Prostate gland (tissue), 2 donors: ENCODE measurements around the gene SLFN12L. TPM values are rescaled to one million over a fixed set of nuclear protein-coding genes. Genes with fewer than 3 reads are reported as not detected.

Experiments
- DNase-seq: peaks from one replicate; pipeline ENCODE4 v3.0.0-alpha.2; 2019; ENCODE audit warnings: low spot score
- H3K27ac ChIP-seq, 2 donors: fragments of 200-600 bp; sonication (generic); 2 replicates each; pipeline ENCODE4 v1.5.1; 2017 to 2019
- H3K27me3 ChIP-seq: fragments of 200-600 bp; sonication (generic); replicated peaks from 2 replicates; pipeline ENCODE4 v1.5.1; 2019; ENCODE audit not compliant: insufficient read depth
- H3K36me3 ChIP-seq, 2 donors: fragments of 200-600 bp; sonication (generic); 1 replicate in 1 of 2; 2 replicates in 1 of 2; pipeline versions ENCODE4 v1.5.1 to v1.8.1; 2017 to 2019
- H3K4me1 ChIP-seq: fragments of 200-600 bp; sonication (generic); replicated peaks from 2 replicates; pipeline ENCODE4 v1.5.1; 2019
- H3K4me3 ChIP-seq, 2 donors: fragments of 200-600 bp; sonication (generic); 2 replicates each; pipeline ENCODE4 v1.5.1; 2017 to 2019
- H3K9me3 ChIP-seq: fragments of 200-600 bp; sonication (generic); 2 replicates; pipeline ENCODE4 v1.5.1; 2017
- POLR2A ChIP-seq: fragments of 450-650 bp; IDR thresholded peaks from one replicate; pipeline ENCODE4 v1.6.1; 2016; ENCODE audit warnings: antibody characterized with exemption, mild to moderate bottlenecking
- POLR2AphosphoS5 ChIP-seq: sonication (generic); formaldehyde crosslinking; IDR thresholded peaks from one replicate; pipeline ENCODE4 v1.6.1; 2017; ENCODE audit warnings: antibody characterized with exemption
- WGBS: methylation state at CpG from one replicate; pipeline ENCODE4 v1.1.5; 2018; 5-methylcytosine and 5-hydroxymethylcytosine counted together
- intact Hi-C: fragments of 100-400 bp; cut with DNase I; formaldehyde crosslinking; loops from one replicate; pipeline ENCODE4 v1.14.2; 2022
- total RNA-seq, 2 donors: library from RNA; depleted of rRNA; stranded (reverse); fragments of >200 nt; gene quantifications; one replicate each; pipeline ENCODE4 v1.1.0, GENCODE V29; 2016
- TF ChIP-seq, protein P1 (sequence below), 4 experiments: fragments of 200-600 bp in 2 of 4; fragments of 450-650 bp in 2 of 4; sonication (generic) in 2 of 4; IDR thresholded peaks; 1 replicate in 3 of 4; 2 replicates in 1 of 4; pipeline ENCODE4 v1.5.1; 2016 to 2019; ENCODE audit warnings: antibody characterized with exemption in 4 of 4, mild to moderate bottlenecking in 2 of 4, moderate library complexity in 2 of 4

The SLFN12L gene
- 1 to 10 TPM in 1 of 2 donors, under 1 TPM in 1; 0.23 to 1.2 TPM for total RNA-seq

DNA sequence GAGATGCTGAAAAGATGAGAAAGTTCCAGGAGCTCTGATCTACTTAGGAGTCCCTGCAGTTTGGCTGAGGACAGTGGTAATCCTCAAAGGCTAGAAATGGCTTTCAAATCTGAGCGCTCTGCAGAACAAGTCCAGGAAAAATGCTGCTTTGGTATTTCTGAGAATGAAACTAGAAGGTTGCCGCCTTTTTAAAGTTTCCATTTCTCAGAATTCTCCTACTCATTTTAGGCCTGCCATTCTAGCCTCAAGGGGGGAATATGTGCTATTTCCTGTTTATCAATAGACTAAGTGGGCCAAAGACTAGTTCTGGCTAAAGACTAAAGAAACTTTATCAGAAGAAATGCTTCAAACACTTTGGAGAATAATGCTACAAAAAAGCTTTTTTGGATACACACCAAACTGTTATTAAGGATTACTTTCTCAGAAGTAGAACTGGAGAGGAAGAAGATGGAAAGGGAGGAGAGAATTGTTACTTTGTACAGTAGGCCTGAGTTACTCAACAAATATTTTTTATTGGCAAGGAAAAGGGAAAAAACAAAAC lies at the start of gene SLFN12L:
TSS of gene SLFN12L (minus strand) at position 78 of the 541 bp plus-strand sequence. CDS start 15,314 bp downstream, outside the sequence.
- H3K4me1 ChIP-seq: no peaks in the 10 kb centered on the region
- H3K4me3 ChIP-seq: no peak within 1 kb of the TSS
- DNase-seq: no peak
- H3K27ac ChIP-seq: no peak within 1 kb of the TSS
- no peaks in the 10 kb centered on the region for H3K27me3 ChIP-seq
- intact Hi-C loops: loop anchor here (2.0 kb wide), 1 partner anchor 225 kb away; no protein-coding TSS in a partner anchor
- TF ChIP-seq POLR2AphosphoS5 (no peak), POLR2A (no peak)
- TF ChIP-seq, protein P1, sequence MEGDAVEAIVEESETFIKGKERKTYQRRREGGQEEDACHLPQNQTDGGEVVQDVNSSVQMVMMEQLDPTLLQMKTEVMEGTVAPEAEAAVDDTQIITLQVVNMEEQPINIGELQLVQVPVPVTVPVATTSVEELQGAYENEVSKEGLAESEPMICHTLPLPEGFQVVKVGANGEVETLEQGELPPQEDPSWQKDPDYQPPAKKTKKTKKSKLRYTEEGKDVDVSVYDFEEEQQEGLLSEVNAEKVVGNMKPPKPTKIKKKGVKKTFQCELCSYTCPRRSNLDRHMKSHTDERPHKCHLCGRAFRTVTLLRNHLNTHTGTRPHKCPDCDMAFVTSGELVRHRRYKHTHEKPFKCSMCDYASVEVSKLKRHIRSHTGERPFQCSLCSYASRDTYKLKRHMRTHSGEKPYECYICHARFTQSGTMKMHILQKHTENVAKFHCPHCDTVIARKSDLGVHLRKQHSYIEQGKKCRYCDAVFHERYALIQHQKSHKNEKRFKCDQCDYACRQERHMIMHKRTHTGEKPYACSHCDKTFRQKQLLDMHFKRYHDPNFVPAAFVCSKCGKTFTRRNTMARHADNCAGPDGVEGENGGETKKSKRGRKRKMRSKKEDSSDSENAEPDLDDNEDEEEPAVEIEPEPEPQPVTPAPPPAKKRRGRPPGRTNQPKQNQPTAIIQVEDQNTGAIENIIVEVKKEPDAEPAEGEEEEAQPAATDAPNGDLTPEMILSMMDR (IDR thresholded peaks at IDR 0.05): no peak
- no peaks in the 10 kb centered on the region for H3K36me3 ChIP-seq
- 65% methylated on average over 2 of the region's 2 CpGs for WGBS
- no peaks in the 10 kb centered on the region for H3K9me3 ChIP-seq

DNA sequence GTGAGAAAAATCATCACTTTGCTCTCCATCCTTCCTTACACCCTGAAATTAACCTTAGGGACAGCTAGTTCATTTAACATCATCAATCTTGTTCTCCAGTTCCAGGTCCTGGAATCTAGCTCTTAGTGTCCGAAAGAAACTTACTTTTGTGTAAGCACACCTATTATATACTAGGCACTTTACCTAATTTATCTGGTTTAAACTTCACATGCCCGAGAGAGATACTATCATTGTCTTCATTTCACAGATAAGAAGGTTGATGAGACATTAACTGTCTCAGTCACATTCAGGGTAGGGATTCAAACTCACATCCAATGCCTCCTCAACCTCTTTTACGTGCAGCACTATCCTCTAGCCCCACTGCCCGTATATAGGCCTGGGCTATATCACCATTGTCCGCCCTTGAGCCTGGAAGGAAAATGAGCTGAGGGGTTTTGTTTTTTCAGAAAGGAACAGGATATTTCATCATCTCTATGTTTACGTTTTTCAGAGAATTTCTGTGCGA lies 49.1 kb upstream of the SLFN12L start:
- WGBS: 24% methylated on average over 7 of the region's 7 CpGs
- Histone ChIP-seq H3K9me3 (no peaks in the 10 kb centered on the region), H3K27me3 (no peaks in the 10 kb centered on the region), H3K27ac (peak overlapping the region; percentile 84 to 91), H3K4me3 (peak overlapping the region; percentile 78 to 84), H3K36me3 (no peaks in the 10 kb centered on the region), H3K4me1 (peaks cover 7% of the 10 kb centered on the region)
- no peak for TF ChIP-seq POLR2A
- TF ChIP-seq, protein P1 (IDR thresholded peaks at IDR 0.05): no peak
- no peak for TF ChIP-seq POLR2AphosphoS5
- no peak for DNase-seq
- intact Hi-C loops: loop anchor here (1.0 kb wide), 1 partner anchor 8 kb away; the partner anchor contains the start of gene PEX12

DNA sequence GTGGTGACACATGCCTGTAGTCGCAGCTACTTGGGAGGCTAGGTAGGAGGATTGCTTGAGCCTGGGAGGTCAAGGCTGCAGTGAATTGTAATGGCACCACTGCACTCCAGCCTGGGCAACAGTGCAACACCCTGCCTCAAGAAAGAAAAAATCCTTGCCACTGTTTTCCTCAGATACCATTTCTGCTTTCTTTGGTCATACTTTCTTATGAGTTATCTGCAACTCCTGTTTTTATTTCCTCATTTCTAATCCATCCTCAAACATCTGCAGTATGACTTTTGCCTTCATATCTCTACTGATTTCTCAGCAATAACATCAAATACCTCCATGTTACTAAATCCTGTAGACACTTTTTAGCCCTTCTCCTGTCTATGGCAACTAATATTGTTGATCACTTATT lies 46.6 kb upstream of the SLFN12L start:
- H3K27me3 ChIP-seq: no peaks in the 10 kb centered on the region
- no peak overlapping the region for H3K4me3 ChIP-seq
- no peak overlapping the region for H3K27ac ChIP-seq
- H3K9me3 ChIP-seq: no peaks in the 10 kb centered on the region
- H3K36me3 ChIP-seq: no peaks in the 10 kb centered on the region
- DNase-seq: no peak
- intact Hi-C loops: no loop called here
- 73% methylated on average over 1 of the region's 1 CpG for WGBS
- no peak for TF ChIP-seq POLR2AphosphoS5
- peaks cover 2% of the 10 kb centered on the region for H3K4me1 ChIP-seq

DNA sequence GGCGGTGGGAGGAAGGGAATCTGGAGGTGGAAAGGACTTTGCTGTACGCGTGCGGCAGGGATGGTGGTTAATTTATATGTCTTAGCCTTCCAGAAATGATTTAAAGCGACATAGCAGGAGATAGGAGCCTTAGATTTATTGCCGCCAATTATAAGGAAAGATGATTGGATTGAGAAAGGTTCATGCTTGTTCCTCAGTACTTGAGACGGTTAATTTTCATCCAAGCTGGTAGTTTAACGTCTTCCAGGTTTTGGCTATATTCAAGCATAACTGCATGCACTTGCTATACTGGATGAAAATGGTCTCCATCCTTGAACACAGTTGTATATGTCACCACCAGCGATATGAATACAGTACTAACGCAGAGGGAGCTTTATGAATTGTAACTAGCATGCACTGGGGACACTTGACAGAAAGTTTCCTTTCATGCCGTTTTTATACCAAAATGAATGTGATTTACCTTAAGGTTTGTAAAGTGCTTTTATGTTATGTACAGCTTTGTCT lies 41.5 kb upstream of the SLFN12L start:
- Histone ChIP-seq H3K4me1 (no peaks in the 10 kb centered on the region), H3K4me3 (peak overlapping the region; percentile 57 to 58), H3K36me3 (no peaks in the 10 kb centered on the region), H3K27me3 (no peaks in the 10 kb centered on the region), H3K27ac (peak overlapping the region; percentile 73 to 79), H3K9me3 (no peaks in the 10 kb centered on the region)
- DNase-seq: no peak
- intact Hi-C loops: loop anchor here (1.0 to 5.0 kb wide), 2 partner anchors 8 to 1322 kb away; partner anchors contain the start of genes AP2B1 and CCL2
- WGBS: 2% methylated on average over 11 of the region's 11 CpGs
- no peak for TF ChIP-seq POLR2AphosphoS5
- TF ChIP-seq POLR2A: no peak
- TF ChIP-seq, protein P1 (IDR thresholded peaks at IDR 0.05): no peak

DNA sequence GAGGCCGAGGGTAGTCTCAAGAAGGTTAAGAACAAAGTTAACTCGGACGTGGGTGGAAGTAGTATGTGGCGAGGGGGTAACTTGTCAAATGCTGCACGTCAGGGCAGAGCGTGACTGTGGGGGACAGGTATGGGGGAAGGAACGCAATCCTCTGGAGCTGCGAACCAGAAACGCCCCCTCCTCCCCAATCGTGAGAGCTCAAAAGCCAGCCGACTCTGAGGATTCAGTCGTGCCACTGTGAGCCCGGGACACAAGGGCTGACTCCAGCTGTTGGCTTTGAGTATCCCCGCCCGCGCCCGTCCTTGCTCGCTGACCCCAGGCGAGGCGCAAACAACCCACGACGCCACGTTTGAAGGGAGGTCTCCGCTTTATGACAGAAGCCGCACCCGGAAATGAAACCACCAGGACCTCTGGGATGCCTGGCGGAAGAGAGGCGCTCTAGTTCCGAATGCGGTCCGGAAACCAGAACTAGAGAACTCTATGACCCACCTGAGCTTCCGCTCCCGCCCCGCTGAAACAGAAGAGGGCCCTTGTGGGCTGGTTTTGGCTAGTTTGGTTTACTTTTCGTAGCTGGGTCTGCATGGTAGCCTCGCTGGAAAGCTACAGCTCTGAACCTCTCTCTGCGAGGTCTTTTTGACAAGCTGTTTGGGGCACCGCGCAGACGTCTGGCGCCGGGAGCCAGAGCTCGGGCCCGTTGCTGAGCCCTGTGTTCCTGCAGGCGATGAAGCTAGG lies 40.9 kb upstream of the SLFN12L start, which contains the start of gene PEX12:
TSS of gene PEX12 (minus strand) at position 375 of the 732 bp plus-strand sequence. CDS start 550 bp downstream, outside the sequence.
- H3K27me3 ChIP-seq: no peaks in the 10 kb centered on the region

More for the DNA sequence above, 40.9 kb upstream of the SLFN12L start, which contains the start of gene PEX12:
- H3K9me3 ChIP-seq: no peaks in the 10 kb centered on the region
- peak within 1 kb of the TSS; percentile 73 to 79 for H3K27ac ChIP-seq
- WGBS: under 1% methylated on average over 45 of the region's 45 CpGs
- no peaks in the 10 kb centered on the region for H3K4me1 ChIP-seq
- no peaks in the 10 kb centered on the region for H3K36me3 ChIP-seq
- peak; percentile 88 for DNase-seq
- TF ChIP-seq, protein P1 (IDR thresholded peaks at IDR 0.05): peak in 2 of 4 experiments; percentile 11 to 35
- TF ChIP-seq POLR2A (peak; percentile 57), POLR2AphosphoS5 (peak; percentile 93)
- H3K4me3 ChIP-seq: peak within 1 kb of the TSS; percentile 57 to 58
- intact Hi-C loops: loop anchor here (1.0 to 5.0 kb wide), 2 partner anchors 9 to 1321 kb away; partner anchors contain the start of genes AP2B1 and CCL2
